Neural progenitor cell (in vitro differentiated cells): ENCODE results near the gene TUBB3.

ENCODE experiments used
- CTCF ChIP-seq: fragments of 200-600 bp; sonication (generic); IDR thresholded peaks from 2 replicates; pipeline ENCODE4 v1.5.1; 2017; ENCODE audit warnings: antibody characterized with exemption, mild to moderate bottlenecking
- EZH2 ChIP-seq: fragments of 200-600 bp; sonication (generic); IDR thresholded peaks from 2 replicates; pipeline ENCODE4 v1.6.1; 2017; ENCODE audit warnings: antibody characterized with exemption, mild to moderate bottlenecking, moderate library complexity
- EZH2phosphoT487 ChIP-seq: fragments of 200-600 bp; sonication (generic); IDR thresholded peaks from 2 replicates; pipeline ENCODE4 v1.6.1; 2017; ENCODE audit warnings: antibody characterized with exemption

GRCh38 chr16:89936034-89936433 is 12.9 kb downstream of the TUBB3 start:
- TF ChIP-seq CTCF = no peak
- no peak for TF ChIP-seq EZH2phosphoT487
- no peak for TF ChIP-seq EZH2
